K562 (cell line): ENCODE data around the gene FLT1. TPM values are rescaled to one million over a fixed set of nuclear protein-coding genes. Genes with fewer than 3 reads are reported as not detected.
A peak's percentile ranks its signal among the peaks of the same experiment; 100 is the strongest.

ENCODE experiments used
- BRCA1 ChIP-seq, 2 experiments: fragments of 450-650 bp in 1 of 2; sonication (generic) in 1 of 2; formaldehyde crosslinking in 1 of 2; IDR thresholded peaks; 2 replicates each; pipeline versions ENCODE4 v1.5.0 to v1.6.1; 2017 to 2020; ENCODE audit warnings: mild to moderate bottlenecking in 1 of 2, missing genetic modification reagents in 1 of 2
- EP400 ChIP-seq: fragments of 450-650 bp; IDR thresholded peaks from 2 replicates; pipeline ENCODE4 v1.6.1; 2017; ENCODE audit warnings: antibody characterized with exemption, mild to moderate bottlenecking, moderate library complexity
- HEY1 ChIP-seq: fragments of 250-450 bp; sonication (Bioruptor Pico); IDR thresholded peaks from 2 replicates; pipeline ENCODE4 v1.5.0; 2020; ENCODE audit warnings: mild to moderate bottlenecking, moderate library complexity, borderline replicate concordance
- KDM5B ChIP-seq: fragments of 200-600 bp; sonication (generic); IDR thresholded peaks from 2 replicates; pipeline ENCODE4 v1.6.1; 2012; ENCODE audit warnings: low read depth, mild to moderate bottlenecking, moderate library complexity, low read length, control low read depth, inconsistent platforms; ENCODE audit not compliant: insufficient replicate concordance
- MCM2 ChIP-seq: fragments of 450-650 bp; IDR thresholded peaks from 2 replicates; pipeline ENCODE4 v1.6.1; 2017; ENCODE audit warnings: low read depth, mild to moderate bottlenecking
- MEF2A ChIP-seq: IDR thresholded peaks from 2 replicates; pipeline ENCODE4 v1.6.1; 2011; ENCODE audit warnings: low read depth, mild to moderate bottlenecking, low read length, moderate library complexity; ENCODE audit not compliant: control insufficient read depth
- NR2F6 ChIP-seq: fragments of 450-650 bp; formaldehyde crosslinking; IDR thresholded peaks from 2 replicates; pipeline ENCODE4 v1.4.0; 2020; ENCODE audit warnings: mild to moderate bottlenecking
- PHF21A ChIP-seq: fragments of 450-650 bp; IDR thresholded peaks from 2 replicates; pipeline ENCODE4 v1.6.1; 2017; ENCODE audit warnings: low read depth, borderline replicate concordance
- RFX7 ChIP-seq: fragments of 250-450 bp; sonication (Bioruptor Pico); IDR thresholded peaks from 2 replicates; pipeline ENCODE4 v1.5.1; 2021; ENCODE audit warnings: mild to moderate bottlenecking
- SP1 ChIP-seq: sonication (generic); formaldehyde crosslinking; IDR thresholded peaks from 2 replicates; pipeline ENCODE4 v1.8.1; 2022; ENCODE audit warnings: mild to moderate bottlenecking, missing genetic modification reagents
- SRF ChIP-seq, 2 experiments: fragments of 250-450, 450-650 bp in 1 of 2; sonication (Bioruptor Pico) in 1 of 2; sonication (generic) in 1 of 2; formaldehyde crosslinking; IDR thresholded peaks; 2 replicates each; pipeline versions ENCODE4 v1.5.0 to v1.5.1; 2020 to 2022; ENCODE audit warnings: mild to moderate bottlenecking in 1 of 2, missing genetic modification reagents in 1 of 2
- XRCC3 ChIP-seq: fragments of 450-650 bp; IDR thresholded peaks from 2 replicates; pipeline ENCODE4 v1.6.1; 2017; ENCODE audit warnings: mild to moderate bottlenecking, moderate library complexity
- ZNF24 ChIP-seq: fragments of 450-650 bp; IDR thresholded peaks from 2 replicates; pipeline ENCODE4 v1.6.1; 2016
- ZNF780A ChIP-seq: fragments of 250-450 bp; sonication (Bioruptor Pico); IDR thresholded peaks from 2 replicates; pipeline ENCODE4 v1.5.0; 2021; ENCODE audit warnings: mild to moderate bottlenecking
- polyA plus RNA-seq, 8 experiments: library from polyadenylated mRNA; depleted of rRNA in 4 of 8; stranded (reverse) in 5 of 8; unstranded in 3 of 8; fragments of >200 nt; fragmentation: Nextera tagmentation in 2 of 8; fragmentation: Illumina TruSeq in 1 of 8; extraction: Ambion mirVana in 2 of 8; extraction: Trizol in 1 of 8; gene quantifications; 2 replicates each; pipeline versions ENCODE4 v1.2.1 to v1.2.3, GENCODE V29; 2011 to 2014; ENCODE audit warnings: inconsistent platforms in 1 of 8, missing spikeins in 1 of 8
- total RNA-seq, 7 experiments: library from RNA; depleted of rRNA in 6 of 7; stranded (reverse); fragments of >200 nt in 6 of 7; fragmentation: Illumina TruSeq in 2 of 7; extraction: Trizol in 2 of 7; gene quantifications; 2 replicates each; pipeline versions ENCODE4 v1.2.1 to v1.2.3, GENCODE V29; 2011 to 2021; ENCODE audit warnings: low replicate concordance in 1 of 7
- TF ChIP-seq, protein P1 (sequence below): fragments of 450-650 bp; formaldehyde crosslinking; IDR thresholded peaks from 2 replicates; pipeline ENCODE4 v1.4.0; 2022; ENCODE audit warnings: mild to moderate bottlenecking, moderate library complexity
- TF ChIP-seq, protein P2 (sequence below): sonication (generic); formaldehyde crosslinking; IDR thresholded peaks from 2 replicates; pipeline ENCODE4 v1.8.1; 2022; ENCODE audit warnings: missing genetic modification reagents
- TF ChIP-seq, protein P3 (sequence below): fragments of 250-450 bp; sonication (Bioruptor Pico); IDR thresholded peaks from 2 replicates; pipeline ENCODE4 v1.4.0; 2020; ENCODE audit warnings: mild to moderate bottlenecking, moderate library complexity
- TF ChIP-seq, protein P4 (sequence below): fragments of 250-450 bp; sonication (Bioruptor Pico); IDR thresholded peaks from 2 replicates; pipeline ENCODE4 v1.5.0; 2021
- TF ChIP-seq, protein P5 (sequence below): sonication (generic); IDR thresholded peaks from 2 replicates; pipeline ENCODE4 v1.6.1; 2016

The FLT1 gene
- total and polyA plus RNA-seq, 9 of the 15 experiments (the other 6 are each of a cell fraction or from before 2014, with no cell fraction given), result 0.01 to 2.0 (median 0.22) TPM

DNA sequence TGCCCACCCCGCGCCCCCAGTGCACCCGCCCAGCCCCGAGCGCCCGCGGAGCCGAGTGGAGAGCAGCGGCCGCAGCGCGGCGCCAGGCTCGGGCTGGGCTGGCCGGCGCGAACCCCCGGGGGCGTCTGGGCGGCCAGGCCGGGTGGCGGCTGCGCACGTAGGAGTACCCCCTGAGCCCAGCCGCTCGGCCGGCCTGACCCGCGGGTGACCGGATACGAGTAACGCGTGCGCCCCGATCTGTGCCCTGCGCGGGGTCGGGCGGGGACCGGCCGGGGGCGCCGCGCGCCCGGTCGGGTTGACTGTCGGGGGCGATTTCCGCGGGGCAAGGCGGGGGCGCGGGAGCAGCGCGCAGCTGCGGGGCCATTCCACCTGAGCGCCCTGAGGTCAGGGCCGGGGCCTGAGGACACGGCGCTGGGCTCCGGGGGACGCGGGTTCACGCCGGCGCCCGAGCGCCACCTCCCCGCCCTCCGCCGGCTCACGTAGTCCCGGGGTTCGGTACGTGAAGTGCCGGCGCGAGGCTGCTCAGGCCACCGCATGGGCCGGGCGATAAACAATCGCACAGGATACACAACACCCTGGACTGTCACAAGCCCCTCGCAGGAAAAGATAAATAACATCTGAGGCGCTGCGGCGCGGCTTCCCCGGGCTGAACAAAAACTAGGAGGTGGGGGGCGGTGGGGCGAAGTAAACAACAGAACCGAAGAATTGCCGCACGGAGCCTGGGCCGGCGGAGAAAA is 37.6 kb upstream of the FLT1 start (continued):
- TF ChIP-seq HEY1 (CRISPR knock-in tag) (no peak), RFX7 (CRISPR knock-in tag) (no peak), MCM2 (no peak), SP1 (CRISPR knock-in tag) (no peak), PHF21A (no peak; the same call in 1 of the 2 replicates), ZNF24 (no peak), EP400 (peak; percentile 61), KDM5B (no peak), ZNF780A (CRISPR knock-in tag) (no peak), XRCC3 (no peak), MEF2A (no peak), SRF (CRISPR knock-in tag; IDR thresholded peaks at IDR 0.05) (no peak), BRCA1 (IDR thresholded peaks at IDR 0.05) (no peak), BRCA1 (CRISPR knock-in tag; IDR thresholded peaks at IDR 0.05) (no peak), NR2F6 (CRISPR knock-in tag) (no peak)
- TF ChIP-seq, protein P1, sequence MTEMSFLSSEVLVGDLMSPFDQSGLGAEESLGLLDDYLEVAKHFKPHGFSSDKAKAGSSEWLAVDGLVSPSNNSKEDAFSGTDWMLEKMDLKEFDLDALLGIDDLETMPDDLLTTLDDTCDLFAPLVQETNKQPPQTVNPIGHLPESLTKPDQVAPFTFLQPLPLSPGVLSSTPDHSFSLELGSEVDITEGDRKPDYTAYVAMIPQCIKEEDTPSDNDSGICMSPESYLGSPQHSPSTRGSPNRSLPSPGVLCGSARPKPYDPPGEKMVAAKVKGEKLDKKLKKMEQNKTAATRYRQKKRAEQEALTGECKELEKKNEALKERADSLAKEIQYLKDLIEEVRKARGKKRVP, result no peak
- TF ChIP-seq, protein P2, sequence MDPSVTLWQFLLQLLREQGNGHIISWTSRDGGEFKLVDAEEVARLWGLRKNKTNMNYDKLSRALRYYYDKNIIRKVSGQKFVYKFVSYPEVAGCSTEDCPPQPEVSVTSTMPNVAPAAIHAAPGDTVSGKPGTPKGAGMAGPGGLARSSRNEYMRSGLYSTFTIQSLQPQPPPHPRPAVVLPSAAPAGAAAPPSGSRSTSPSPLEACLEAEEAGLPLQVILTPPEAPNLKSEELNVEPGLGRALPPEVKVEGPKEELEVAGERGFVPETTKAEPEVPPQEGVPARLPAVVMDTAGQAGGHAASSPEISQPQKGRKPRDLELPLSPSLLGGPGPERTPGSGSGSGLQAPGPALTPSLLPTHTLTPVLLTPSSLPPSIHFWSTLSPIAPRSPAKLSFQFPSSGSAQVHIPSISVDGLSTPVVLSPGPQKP (CRISPR knock-in tag), result no peak
- TF ChIP-seq, protein P3, sequence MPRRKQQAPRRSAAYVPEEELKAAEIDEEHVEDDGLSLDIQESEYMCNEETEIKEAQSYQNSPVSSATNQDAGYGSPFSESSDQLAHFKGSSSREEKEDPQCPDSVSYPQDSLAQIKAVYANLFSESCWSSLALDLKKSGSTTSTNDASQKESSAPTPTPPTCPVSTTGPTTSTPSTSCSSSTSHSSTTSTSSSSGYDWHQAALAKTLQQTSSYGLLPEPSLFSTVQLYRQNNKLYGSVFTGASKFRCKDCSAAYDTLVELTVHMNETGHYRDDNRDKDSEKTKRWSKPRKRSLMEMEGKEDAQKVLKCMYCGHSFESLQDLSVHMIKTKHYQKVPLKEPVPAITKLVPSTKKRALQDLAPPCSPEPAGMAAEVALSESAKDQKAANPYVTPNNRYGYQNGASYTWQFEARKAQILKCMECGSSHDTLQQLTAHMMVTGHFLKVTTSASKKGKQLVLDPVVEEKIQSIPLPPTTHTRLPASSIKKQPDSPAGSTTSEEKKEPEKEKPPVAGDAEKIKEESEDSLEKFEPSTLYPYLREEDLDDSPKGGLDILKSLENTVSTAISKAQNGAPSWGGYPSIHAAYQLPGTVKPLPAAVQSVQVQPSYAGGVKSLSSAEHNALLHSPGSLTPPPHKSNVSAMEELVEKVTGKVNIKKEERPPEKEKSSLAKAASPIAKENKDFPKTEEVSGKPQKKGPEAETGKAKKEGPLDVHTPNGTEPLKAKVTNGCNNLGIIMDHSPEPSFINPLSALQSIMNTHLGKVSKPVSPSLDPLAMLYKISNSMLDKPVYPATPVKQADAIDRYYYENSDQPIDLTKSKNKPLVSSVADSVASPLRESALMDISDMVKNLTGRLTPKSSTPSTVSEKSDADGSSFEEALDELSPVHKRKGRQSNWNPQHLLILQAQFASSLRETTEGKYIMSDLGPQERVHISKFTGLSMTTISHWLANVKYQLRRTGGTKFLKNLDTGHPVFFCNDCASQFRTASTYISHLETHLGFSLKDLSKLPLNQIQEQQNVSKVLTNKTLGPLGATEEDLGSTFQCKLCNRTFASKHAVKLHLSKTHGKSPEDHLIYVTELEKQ (CRISPR knock-in tag), result no peak
- TF ChIP-seq, protein P4, sequence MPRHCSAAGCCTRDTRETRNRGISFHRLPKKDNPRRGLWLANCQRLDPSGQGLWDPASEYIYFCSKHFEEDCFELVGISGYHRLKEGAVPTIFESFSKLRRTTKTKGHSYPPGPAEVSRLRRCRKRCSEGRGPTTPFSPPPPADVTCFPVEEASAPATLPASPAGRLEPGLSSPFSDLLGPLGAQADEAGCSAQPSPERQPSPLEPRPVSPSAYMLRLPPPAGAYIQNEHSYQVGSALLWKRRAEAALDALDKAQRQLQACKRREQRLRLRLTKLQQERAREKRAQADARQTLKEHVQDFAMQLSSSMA (CRISPR knock-in tag), result no peak
- TF ChIP-seq, protein P5, sequence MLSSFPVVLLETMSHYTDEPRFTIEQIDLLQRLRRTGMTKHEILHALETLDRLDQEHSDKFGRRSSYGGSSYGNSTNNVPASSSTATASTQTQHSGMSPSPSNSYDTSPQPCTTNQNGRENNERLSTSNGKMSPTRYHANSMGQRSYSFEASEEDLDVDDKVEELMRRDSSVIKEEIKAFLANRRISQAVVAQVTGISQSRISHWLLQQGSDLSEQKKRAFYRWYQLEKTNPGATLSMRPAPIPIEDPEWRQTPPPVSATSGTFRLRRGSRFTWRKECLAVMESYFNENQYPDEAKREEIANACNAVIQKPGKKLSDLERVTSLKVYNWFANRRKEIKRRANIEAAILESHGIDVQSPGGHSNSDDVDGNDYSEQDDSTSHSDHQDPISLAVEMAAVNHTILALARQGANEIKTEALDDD, result no peak
